Fibroblast of lung (primary cell): ENCODE data around the gene C1QL1. TPM values are rescaled to one million over a fixed set of nuclear protein-coding genes. Genes with fewer than 3 reads are reported as not detected.

Experiments used
- DNase-seq, 2 donors: peaks; one replicate each; pipeline versions ENCODE4 v3.0.0 to v3.0.0-alpha.2; 2010; ENCODE audit warnings: low read depth in 2 of 2
- H2AFZ ChIP-seq: 2 replicates; pipeline ENCODE4 v1.5.1; 2012; ENCODE audit warnings: low read length, control low read depth, inconsistent platforms
- H3K27ac ChIP-seq: 2 replicates; pipeline ENCODE4 v1.5.1; 2011; ENCODE audit warnings: low read length, control low read depth; ENCODE audit not compliant: insufficient read depth
- H3K27me3 ChIP-seq: 2 replicates; pipeline ENCODE4 v1.5.1; 2011; ENCODE audit warnings: mild to moderate bottlenecking, low read length; ENCODE audit not compliant: control insufficient read depth, insufficient read depth
- H3K36me3 ChIP-seq: 2 replicates; pipeline ENCODE4 v1.5.1; 2011; ENCODE audit warnings: low read length; ENCODE audit not compliant: control insufficient read depth, insufficient read depth
- H3K4me1 ChIP-seq: 2 replicates; pipeline ENCODE4 v1.5.1; 2011; ENCODE audit warnings: low read length; ENCODE audit not compliant: control insufficient read depth, insufficient read depth; ENCODE audit errors: extremely low read depth
- H3K4me2 ChIP-seq: 2 replicates; pipeline ENCODE4 v1.5.1; 2011; ENCODE audit warnings: low read length, control low read depth; ENCODE audit not compliant: insufficient read depth; ENCODE audit errors: extremely low read depth
- H3K4me3 ChIP-seq, 4 experiments: fragments of 200-600 bp in 1 of 4; sonication (generic) in 1 of 4; replicated peaks in 1 of 4; 2 replicates each; pipeline ENCODE4 v1.5.1; 2011 to 2016; ENCODE audit warnings: low read length in 4 of 4, low read depth in 3 of 4, mild to moderate bottlenecking in 3 of 4, control low read depth in 2 of 4, inconsistent platforms in 1 of 4, mixed read lengths in 1 of 4; ENCODE audit not compliant: insufficient read depth in 1 of 4; ENCODE audit errors: control extremely low read depth in 1 of 4
- H3K79me2 ChIP-seq: 2 replicates; pipeline ENCODE4 v1.5.1; 2012; ENCODE audit warnings: mild to moderate bottlenecking, low read length, inconsistent platforms; ENCODE audit not compliant: control insufficient read depth, insufficient read depth
- H3K9ac ChIP-seq: 2 replicates; pipeline ENCODE4 v1.5.1; 2011; ENCODE audit warnings: mild to moderate bottlenecking, low read length, control low read depth; ENCODE audit not compliant: insufficient read depth
- H3K9me3 ChIP-seq: 2 replicates; pipeline ENCODE4 v1.5.1; 2012; ENCODE audit warnings: low read depth, low read length; ENCODE audit not compliant: control insufficient read depth, insufficient read depth
- H4K20me1 ChIP-seq: 2 replicates; pipeline ENCODE4 v1.5.1; 2011; ENCODE audit warnings: low read length; ENCODE audit not compliant: control insufficient read depth, insufficient read depth; ENCODE audit errors: extremely low read depth
- EZH2 ChIP-seq: IDR thresholded peaks from 2 replicates; pipeline ENCODE4 v1.5.1; 2012; ENCODE audit warnings: low read length, control low read depth, mild to moderate bottlenecking; ENCODE audit errors: missing control alignments
- polyA plus RNA-seq, 2 donors: library from polyadenylated mRNA; depleted of rRNA in 1 of 2; stranded (reverse) in 1 of 2; unstranded in 1 of 2; fragments of >200 nt; gene quantifications; 2 replicates each; pipeline ENCODE4 v1.2.1, GENCODE V29; 2011 to 2012; ENCODE audit warnings: missing spikeins in 1 of 2
- total RNA-seq: library from RNA; depleted of rRNA; stranded (reverse); fragments of >200 nt; gene quantifications from 2 replicates; pipeline ENCODE4 v1.2.1, GENCODE V29; 2014
- TF ChIP-seq, protein P1 (sequence below), 2 donors: IDR thresholded peaks in 1 of 2; conservative IDR thresholded peaks in 1 of 2; 1 replicate in 1 of 2; 2 replicates in 1 of 2; pipeline ENCODE4 v1.5.1; 2011 to 2012; ENCODE audit warnings: low read length in 2 of 2, control low read depth in 1 of 2, inconsistent platforms in 1 of 2, low read depth in 1 of 2, mild to moderate bottlenecking in 1 of 2

C1QL1 gene
- total and polyA plus RNA-seq, 2 donors (not counting 1 experiment from before 2014, with no cell fraction given) = 0.53 to 1.3 TPM

DNA sequence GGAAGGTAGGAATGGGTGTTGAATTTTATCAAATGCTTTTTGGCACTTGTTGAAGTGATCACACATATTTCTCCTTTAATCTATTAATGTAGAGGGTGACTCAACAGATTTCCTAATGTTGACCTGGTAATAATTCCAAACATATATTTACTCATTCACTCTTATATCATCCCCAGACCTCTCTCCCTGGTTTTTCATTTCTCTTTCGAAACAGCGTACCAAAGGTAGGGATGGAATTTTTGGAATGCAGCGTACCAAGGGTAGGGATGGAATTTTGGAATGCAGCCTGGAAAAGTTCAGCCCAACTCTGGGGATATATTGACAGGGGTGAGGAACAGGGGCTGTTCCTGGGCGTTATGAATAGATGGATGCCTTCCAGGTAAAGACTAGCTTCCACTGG, 27.8 kb downstream of the C1QL1 start:
- Histone ChIP-seq H3K9ac (no peak overlapping the region), H3K4me2 (no peak overlapping the region), H2AFZ (no peak overlapping the region), H3K9me3 (no peaks in the 10 kb centered on the region), H3K79me2 (peaks cover 79% of the 10 kb centered on the region), H3K27me3 (no peaks in the 10 kb centered on the region), H4K20me1 (no peaks in the 10 kb centered on the region), H3K4me3 (no peak overlapping the region), H3K4me1 (peaks cover 15% of the 10 kb centered on the region), H3K36me3 (peaks cover 2% of the 10 kb centered on the region), H3K27ac (no peak overlapping the region)
- TF ChIP-seq, protein P1, sequence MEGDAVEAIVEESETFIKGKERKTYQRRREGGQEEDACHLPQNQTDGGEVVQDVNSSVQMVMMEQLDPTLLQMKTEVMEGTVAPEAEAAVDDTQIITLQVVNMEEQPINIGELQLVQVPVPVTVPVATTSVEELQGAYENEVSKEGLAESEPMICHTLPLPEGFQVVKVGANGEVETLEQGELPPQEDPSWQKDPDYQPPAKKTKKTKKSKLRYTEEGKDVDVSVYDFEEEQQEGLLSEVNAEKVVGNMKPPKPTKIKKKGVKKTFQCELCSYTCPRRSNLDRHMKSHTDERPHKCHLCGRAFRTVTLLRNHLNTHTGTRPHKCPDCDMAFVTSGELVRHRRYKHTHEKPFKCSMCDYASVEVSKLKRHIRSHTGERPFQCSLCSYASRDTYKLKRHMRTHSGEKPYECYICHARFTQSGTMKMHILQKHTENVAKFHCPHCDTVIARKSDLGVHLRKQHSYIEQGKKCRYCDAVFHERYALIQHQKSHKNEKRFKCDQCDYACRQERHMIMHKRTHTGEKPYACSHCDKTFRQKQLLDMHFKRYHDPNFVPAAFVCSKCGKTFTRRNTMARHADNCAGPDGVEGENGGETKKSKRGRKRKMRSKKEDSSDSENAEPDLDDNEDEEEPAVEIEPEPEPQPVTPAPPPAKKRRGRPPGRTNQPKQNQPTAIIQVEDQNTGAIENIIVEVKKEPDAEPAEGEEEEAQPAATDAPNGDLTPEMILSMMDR (conservative IDR thresholded peaks at IDR 0.05 in 1 of 2, IDR thresholded peaks at IDR 0.05 in 1 of 2; ENCODE audit: low read depth in 1 of 2, low read length in 2 of 2) = no peak
- TF ChIP-seq EZH2 = no peak
- peak in 1 of 2 donors; percentile 71 for DNase-seq

DNA sequence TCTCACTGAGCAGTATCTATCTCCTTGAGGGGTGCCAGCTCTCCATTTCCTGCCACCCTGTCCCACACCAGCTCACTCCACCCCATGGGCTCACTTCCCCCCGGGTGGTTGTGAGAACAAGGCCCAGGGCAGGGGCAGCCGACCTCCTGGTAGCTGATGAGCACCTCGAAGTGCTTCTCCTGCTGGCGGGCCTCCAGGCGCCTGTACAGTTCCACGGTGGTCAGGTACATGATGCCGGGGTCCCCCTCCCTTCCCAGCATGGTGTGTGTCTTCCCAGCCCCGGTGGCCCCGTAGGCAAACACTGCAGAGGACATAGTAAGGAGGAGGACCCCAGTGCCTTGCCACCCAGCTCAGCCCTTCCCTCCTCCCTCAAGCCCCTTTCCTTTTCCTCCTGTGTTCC, 33.0 kb downstream of the C1QL1 start:
- Histone ChIP-seq H3K36me3 (peaks cover 12% of the 10 kb centered on the region), H4K20me1 (no peaks in the 10 kb centered on the region), H3K9me3 (no peaks in the 10 kb centered on the region), H2AFZ (no peak overlapping the region), H3K79me2 (peaks cover 30% of the 10 kb centered on the region), H3K9ac (no peak overlapping the region), H3K27ac (no peak overlapping the region), H3K4me1 (peaks cover 2% of the 10 kb centered on the region), H3K4me2 (no peak overlapping the region), H3K4me3 (no peak overlapping the region), H3K27me3 (no peaks in the 10 kb centered on the region)
- TF ChIP-seq EZH2 = no peak
- TF ChIP-seq, protein P1 (conservative IDR thresholded peaks at IDR 0.05 in 1 of 2, IDR thresholded peaks at IDR 0.05 in 1 of 2; ENCODE audit: low read depth in 1 of 2, low read length in 2 of 2) = no peak
- no peak for DNase-seq

DNA sequence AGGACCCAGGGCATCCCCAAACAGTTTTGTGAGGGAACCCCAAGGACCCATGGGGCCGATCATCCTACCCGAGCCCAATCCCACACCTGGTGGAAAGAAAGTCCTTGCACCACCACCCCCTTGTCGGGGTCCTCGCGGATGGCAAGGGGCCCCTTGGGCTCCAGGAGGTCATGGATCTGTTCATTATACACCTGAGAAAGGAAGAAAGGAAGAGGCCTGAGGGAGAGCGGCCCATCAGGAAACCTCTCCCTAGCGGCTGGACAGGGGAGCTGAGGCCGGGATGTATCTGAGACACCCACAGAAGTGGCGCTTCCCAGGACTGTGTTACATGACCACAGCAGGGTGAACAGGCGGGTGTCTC, 33.4 kb downstream of the C1QL1 start:
- Histone ChIP-seq H3K9ac (no peak overlapping the region), H3K4me2 (no peak overlapping the region), H3K4me1 (no peaks in the 10 kb centered on the region), H3K79me2 (peaks cover 26% of the 10 kb centered on the region), H3K27me3 (no peaks in the 10 kb centered on the region), H2AFZ (no peak overlapping the region), H3K36me3 (peaks cover 12% of the 10 kb centered on the region), H3K27ac (no peak overlapping the region), H3K4me3 (no peak overlapping the region), H4K20me1 (no peaks in the 10 kb centered on the region), H3K9me3 (no peaks in the 10 kb centered on the region)
- no peak for TF ChIP-seq EZH2
- TF ChIP-seq, protein P1 (conservative IDR thresholded peaks at IDR 0.05 in 1 of 2, IDR thresholded peaks at IDR 0.05 in 1 of 2; ENCODE audit: low read depth in 1 of 2, low read length in 2 of 2) = no peak
- no peak for DNase-seq
